ENCODE measurements around the gene TNPO2. TPM values are rescaled to one million over a fixed set of nuclear protein-coding genes. Genes with fewer than 3 reads are reported as not detected.

The TNPO2 gene
- total and polyA plus RNA-seq, 2 experiments from 2014 or later, result 37.1 to 83.0 TPM

DNA sequence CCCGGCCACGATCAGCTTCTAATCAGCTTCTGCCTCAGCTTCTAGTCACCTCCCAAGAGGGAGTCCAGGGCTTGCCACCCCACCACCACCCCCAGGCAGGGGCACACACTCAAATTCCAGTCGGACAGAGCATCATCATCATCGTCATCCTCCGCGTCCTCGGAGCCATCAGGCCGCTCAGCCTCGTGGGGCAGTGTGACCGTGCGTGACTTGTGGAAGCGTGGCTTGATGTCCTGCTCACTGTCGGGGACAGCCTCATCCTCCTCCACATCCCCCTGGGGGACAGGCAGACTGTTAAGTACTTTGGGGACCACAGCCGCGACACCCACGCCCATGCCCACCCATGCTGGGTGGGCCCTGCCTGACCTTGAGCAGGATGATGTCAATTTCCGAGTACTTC is 12.5 kb downstream of the TNPO2 start (continued):
- TF ChIP-seq, protein P1, sequence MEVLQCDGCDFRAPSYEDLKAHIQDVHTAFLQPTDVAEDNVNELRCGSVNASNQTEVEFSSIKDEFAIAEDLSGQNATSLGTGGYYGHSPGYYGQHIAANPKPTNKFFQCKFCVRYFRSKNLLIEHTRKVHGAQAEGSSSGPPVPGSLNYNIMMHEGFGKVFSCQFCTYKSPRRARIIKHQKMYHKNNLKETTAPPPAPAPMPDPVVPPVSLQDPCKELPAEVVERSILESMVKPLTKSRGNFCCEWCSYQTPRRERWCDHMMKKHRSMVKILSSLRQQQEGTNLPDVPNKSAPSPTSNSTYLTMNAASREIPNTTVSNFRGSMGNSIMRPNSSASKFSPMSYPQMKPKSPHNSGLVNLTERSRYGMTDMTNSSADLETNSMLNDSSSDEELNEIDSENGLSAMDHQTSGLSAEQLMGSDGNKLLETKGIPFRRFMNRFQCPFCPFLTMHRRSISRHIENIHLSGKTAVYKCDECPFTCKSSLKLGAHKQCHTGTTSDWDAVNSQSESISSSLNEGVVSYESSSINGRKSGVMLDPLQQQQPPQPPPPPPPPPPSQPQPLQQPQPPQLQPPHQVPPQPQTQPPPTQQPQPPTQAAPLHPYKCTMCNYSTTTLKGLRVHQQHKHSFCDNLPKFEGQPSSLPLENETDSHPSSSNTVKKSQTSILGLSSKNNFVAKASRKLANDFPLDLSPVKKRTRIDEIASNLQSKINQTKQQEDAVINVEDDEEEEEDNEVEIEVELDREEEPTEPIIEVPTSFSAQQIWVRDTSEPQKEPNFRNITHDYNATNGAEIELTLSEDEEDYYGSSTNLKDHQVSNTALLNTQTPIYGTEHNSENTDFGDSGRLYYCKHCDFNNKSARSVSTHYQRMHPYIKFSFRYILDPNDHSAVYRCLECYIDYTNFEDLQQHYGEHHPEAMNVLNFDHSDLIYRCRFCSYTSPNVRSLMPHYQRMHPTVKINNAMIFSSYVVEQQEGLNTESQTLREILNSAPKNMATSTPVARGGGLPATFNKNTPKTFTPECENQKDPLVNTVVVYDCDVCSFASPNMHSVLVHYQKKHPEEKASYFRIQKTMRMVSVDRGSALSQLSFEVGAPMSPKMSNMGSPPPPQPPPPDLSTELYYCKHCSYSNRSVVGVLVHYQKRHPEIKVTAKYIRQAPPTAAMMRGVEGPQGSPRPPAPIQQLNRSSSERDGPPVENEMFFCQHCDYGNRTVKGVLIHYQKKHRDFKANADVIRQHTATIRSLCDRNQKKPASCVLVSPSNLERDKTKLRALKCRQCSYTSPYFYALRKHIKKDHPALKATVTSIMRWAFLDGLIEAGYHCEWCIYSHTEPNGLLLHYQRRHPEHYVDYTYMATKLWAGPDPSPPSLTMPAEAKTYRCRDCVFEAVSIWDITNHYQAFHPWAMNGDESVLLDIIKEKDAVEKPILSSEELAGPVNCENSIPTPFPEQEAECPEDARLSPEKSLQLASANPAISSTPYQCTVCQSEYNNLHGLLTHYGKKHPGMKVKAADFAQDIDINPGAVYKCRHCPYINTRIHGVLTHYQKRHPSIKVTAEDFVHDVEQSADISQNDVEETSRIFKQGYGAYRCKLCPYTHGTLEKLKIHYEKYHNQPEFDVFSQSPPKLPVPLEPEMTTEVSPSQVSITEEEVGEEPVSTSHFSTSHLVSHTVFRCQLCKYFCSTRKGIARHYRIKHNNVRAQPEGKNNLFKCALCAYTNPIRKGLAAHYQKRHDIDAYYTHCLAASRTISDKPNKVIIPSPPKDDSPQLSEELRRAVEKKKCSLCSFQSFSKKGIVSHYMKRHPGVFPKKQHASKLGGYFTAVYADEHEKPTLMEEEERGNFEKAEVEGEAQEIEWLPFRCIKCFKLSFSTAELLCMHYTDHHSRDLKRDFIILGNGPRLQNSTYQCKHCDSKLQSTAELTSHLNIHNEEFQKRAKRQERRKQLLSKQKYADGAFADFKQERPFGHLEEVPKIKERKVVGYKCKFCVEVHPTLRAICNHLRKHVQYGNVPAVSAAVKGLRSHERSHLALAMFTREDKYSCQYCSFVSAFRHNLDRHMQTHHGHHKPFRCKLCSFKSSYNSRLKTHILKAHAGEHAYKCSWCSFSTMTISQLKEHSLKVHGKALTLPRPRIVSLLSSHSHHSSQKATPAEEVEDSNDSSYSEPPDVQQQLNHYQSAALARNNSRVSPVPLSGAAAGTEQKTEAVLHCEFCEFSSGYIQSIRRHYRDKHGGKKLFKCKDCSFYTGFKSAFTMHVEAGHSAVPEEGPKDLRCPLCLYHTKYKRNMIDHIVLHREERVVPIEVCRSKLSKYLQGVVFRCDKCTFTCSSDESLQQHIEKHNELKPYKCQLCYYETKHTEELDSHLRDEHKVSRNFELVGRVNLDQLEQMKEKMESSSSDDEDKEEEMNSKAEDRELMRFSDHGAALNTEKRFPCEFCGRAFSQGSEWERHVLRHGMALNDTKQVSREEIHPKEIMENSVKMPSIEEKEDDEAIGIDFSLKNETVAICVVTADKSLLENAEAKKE (CRISPR knock-in tag; IDR thresholded peaks at IDR 0.05), result no peak
- TF ChIP-seq CREB1 (CRISPR knock-in tag; IDR thresholded peaks at IDR 0.05; ENCODE audit: low read depth) (no peak), ZNF114 (CRISPR knock-in tag; IDR thresholded peaks at IDR 0.05) (no peak), EZH2phosphoT487 (IDR thresholded peaks at IDR 0.05; ENCODE audit: unreplicated experiment) (no peak), NANOG (IDR thresholded peaks at IDR 0.05; ENCODE audit: borderline replicate concordance) (no peak)

DNA sequence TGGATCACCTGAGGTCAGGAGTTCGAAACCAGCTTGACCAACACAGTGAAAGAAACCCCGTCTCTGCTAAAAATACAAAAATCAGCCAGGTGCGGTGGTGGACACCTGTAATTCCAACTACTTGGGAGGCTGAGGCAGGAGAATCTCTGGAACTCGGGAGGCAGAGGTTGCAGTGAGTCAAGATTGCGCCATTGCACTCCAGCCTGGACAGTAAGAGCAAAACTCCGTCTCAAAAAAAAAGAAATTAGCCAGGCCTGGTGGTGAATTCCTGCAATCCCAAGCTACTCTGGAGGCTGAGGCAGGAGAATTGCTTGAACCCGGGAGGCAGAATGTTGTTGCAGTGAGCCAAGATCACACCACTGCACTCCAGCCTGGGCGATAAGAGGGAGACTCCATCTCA is 15.1 kb downstream of the TNPO2 start:
- H3K27me3 ChIP-seq (ENCODE audit: insufficient read depth), result no peaks in the 10 kb centered on the region
- Mint-ChIP-seq H3K4me1 (peaks cover 2% of the 10 kb centered on the region; the same call in 1 of the 3 replicates), H3K4me3 (no peak overlapping the region), H3K27ac (no peak overlapping the region), H3K27me3 (ENCODE audit: insufficient read depth, low read depth, poor library complexity) (peaks cover 2% of the 10 kb centered on the region), H3K9me3 (no peaks in the 10 kb centered on the region), H3K36me3 (ENCODE audit: low read depth) (peaks cover 90% of the 10 kb centered on the region)
- peaks cover 24% of the 10 kb centered on the region for H4K20me1 ChIP-seq (replicated peaks; ENCODE audit: insufficient read depth)
- peaks cover 67% of the 10 kb centered on the region for H3K36me3 ChIP-seq (ENCODE audit: insufficient read depth)
- H3K27ac ChIP-seq (ENCODE audit: low read depth), result no peak overlapping the region
- H3F3A ChIP-seq (replicated peaks; ENCODE audit: low read depth), result peaks cover 57% of the 10 kb centered on the region
- H3K4me2 ChIP-seq, result no peak overlapping the region
- no peaks in the 10 kb centered on the region for H3K79me2 ChIP-seq (replicated peaks; ENCODE audit: insufficient read depth)
- ATAC-seq (no peak), DNase-seq (ENCODE audit: low spot score) (no peak)
- TF ChIP-seq, protein P2, sequence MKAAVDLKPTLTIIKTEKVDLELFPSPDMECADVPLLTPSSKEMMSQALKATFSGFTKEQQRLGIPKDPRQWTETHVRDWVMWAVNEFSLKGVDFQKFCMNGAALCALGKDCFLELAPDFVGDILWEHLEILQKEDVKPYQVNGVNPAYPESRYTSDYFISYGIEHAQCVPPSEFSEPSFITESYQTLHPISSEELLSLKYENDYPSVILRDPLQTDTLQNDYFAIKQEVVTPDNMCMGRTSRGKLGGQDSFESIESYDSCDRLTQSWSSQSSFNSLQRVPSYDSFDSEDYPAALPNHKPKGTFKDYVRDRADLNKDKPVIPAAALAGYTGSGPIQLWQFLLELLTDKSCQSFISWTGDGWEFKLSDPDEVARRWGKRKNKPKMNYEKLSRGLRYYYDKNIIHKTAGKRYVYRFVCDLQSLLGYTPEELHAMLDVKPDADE (IDR thresholded peaks at IDR 0.05), result no peak
- no peak for TF ChIP-seq JUNB (IDR thresholded peaks at IDR 0.05; ENCODE audit: unreplicated experiment)
- TF ChIP-seq NANOG (IDR thresholded peaks at IDR 0.05; ENCODE audit: borderline replicate concordance), result no peak
- TF ChIP-seq ZNF331 (CRISPR knock-in tag; IDR thresholded peaks at IDR 0.05; ENCODE audit: low read depth), result no peak
- no peak for TF ChIP-seq POLR2AphosphoS5 (IDR thresholded peaks at IDR 0.05; ENCODE audit: low read depth)
- TF ChIP-seq, protein P3, sequence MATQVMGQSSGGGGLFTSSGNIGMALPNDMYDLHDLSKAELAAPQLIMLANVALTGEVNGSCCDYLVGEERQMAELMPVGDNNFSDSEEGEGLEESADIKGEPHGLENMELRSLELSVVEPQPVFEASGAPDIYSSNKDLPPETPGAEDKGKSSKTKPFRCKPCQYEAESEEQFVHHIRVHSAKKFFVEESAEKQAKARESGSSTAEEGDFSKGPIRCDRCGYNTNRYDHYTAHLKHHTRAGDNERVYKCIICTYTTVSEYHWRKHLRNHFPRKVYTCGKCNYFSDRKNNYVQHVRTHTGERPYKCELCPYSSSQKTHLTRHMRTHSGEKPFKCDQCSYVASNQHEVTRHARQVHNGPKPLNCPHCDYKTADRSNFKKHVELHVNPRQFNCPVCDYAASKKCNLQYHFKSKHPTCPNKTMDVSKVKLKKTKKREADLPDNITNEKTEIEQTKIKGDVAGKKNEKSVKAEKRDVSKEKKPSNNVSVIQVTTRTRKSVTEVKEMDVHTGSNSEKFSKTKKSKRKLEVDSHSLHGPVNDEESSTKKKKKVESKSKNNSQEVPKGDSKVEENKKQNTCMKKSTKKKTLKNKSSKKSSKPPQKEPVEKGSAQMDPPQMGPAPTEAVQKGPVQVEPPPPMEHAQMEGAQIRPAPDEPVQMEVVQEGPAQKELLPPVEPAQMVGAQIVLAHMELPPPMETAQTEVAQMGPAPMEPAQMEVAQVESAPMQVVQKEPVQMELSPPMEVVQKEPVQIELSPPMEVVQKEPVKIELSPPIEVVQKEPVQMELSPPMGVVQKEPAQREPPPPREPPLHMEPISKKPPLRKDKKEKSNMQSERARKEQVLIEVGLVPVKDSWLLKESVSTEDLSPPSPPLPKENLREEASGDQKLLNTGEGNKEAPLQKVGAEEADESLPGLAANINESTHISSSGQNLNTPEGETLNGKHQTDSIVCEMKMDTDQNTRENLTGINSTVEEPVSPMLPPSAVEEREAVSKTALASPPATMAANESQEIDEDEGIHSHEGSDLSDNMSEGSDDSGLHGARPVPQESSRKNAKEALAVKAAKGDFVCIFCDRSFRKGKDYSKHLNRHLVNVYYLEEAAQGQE (IDR thresholded peaks at IDR 0.05; ENCODE audit: unreplicated experiment), result no peak
- TF ChIP-seq STAT1 (IDR thresholded peaks at IDR 0.05; ENCODE audit: unreplicated experiment), result no peak
- TF ChIP-seq, protein P4, sequence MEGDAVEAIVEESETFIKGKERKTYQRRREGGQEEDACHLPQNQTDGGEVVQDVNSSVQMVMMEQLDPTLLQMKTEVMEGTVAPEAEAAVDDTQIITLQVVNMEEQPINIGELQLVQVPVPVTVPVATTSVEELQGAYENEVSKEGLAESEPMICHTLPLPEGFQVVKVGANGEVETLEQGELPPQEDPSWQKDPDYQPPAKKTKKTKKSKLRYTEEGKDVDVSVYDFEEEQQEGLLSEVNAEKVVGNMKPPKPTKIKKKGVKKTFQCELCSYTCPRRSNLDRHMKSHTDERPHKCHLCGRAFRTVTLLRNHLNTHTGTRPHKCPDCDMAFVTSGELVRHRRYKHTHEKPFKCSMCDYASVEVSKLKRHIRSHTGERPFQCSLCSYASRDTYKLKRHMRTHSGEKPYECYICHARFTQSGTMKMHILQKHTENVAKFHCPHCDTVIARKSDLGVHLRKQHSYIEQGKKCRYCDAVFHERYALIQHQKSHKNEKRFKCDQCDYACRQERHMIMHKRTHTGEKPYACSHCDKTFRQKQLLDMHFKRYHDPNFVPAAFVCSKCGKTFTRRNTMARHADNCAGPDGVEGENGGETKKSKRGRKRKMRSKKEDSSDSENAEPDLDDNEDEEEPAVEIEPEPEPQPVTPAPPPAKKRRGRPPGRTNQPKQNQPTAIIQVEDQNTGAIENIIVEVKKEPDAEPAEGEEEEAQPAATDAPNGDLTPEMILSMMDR (conservative IDR thresholded peaks at IDR 0.05; ENCODE audit: low read depth in 2 of 2), result no peak
- no peak overlapping the region for H3K4me3 ChIP-seq
- no peak overlapping the region for H2AFZ ChIP-seq
- no peaks in the 10 kb centered on the region for H3K9me2 ChIP-seq (ENCODE audit: insufficient read depth)
- no peaks in the 10 kb centered on the region for H3K4me1 ChIP-seq (ENCODE audit: insufficient read depth)

Measured in GM23338 (cell line).